PC-9 (cell line): ENCODE results near the gene SPAG5. TPM values are rescaled to one million over a fixed set of nuclear protein-coding genes. Genes with fewer than 3 reads are reported as not detected.

Experiments
- BruUV-seq: library from RNA; stranded (reverse); fragments of 400-500 nt; replicated peaks from 2 replicates; lab custom pipeline; 2021; lab: Mats Ljungman, UMichigan
- CTCF ChIA-PET: fragments of 300-600 bp; sonication (Branson Sonifier 250); formaldehyde crosslinking; loops from one replicate; lab custom pipeline; 2022; ENCODE audit warnings: antibody characterized with exemption; lab: Charles Lee
- POLR2A ChIA-PET: fragments of 300-600 bp; sonication (Branson Sonifier 250); formaldehyde crosslinking; loops from one replicate; lab custom pipeline; 2022; ENCODE audit warnings: antibody characterized with exemption; ENCODE audit not compliant: unreplicated experiment; lab: Charles Lee
- DNase-seq, 2 experiments: peaks; one replicate each; pipeline versions ENCODE4 v3.0.0 to v3.0.0-alpha.2; 2015 to 2022; ENCODE audit warnings: mixed read lengths in 1 of 2
- H2AFZ ChIP-seq: fragments of 200-600 bp; sonication (generic); 2 replicates; pipeline ENCODE4 v1.8.1; 2017; ENCODE audit warnings: antibody characterized with exemption
- H3F3A ChIP-seq: fragments of 200-600 bp; sonication (generic); 2 replicates; pipeline ENCODE4 v1.8.1; 2017; ENCODE audit warnings: antibody characterized with exemption, mild to moderate bottlenecking, low read depth; ENCODE audit not compliant: insufficient read depth
- H3K27ac ChIP-seq: fragments of 200-600 bp; sonication (generic); 2 replicates; pipeline ENCODE4 v1.6.1; 2016; ENCODE audit warnings: mixed run types
- H3K27me3 ChIP-seq: fragments of 200-600 bp; sonication (generic); 2 replicates; pipeline ENCODE4 v1.6.1; 2016; ENCODE audit warnings: low read depth, mixed run types; ENCODE audit not compliant: insufficient read depth
- H3K36me3 ChIP-seq: fragments of 200-600 bp; sonication (generic); 2 replicates; pipeline ENCODE4 v1.6.1; 2016; ENCODE audit warnings: low read depth, mixed run types
- H3K4me1 ChIP-seq: fragments of 200-600 bp; sonication (generic); replicated peaks from 2 replicates; pipeline ENCODE4 v1.6.1; 2016; ENCODE audit warnings: mixed run types; ENCODE audit not compliant: insufficient read depth
- H3K4me2 ChIP-seq: fragments of 200-600 bp; sonication (generic); 2 replicates; pipeline ENCODE4 v1.6.1; 2017; ENCODE audit warnings: mixed run types
- H3K4me3 ChIP-seq: fragments of 200-600 bp; sonication (generic); 2 replicates; pipeline ENCODE4 v1.6.1; 2016; ENCODE audit warnings: mixed run types
- H3K79me2 ChIP-seq: fragments of 200-600 bp; sonication (generic); 2 replicates; pipeline ENCODE4 v1.6.1; 2017; ENCODE audit warnings: low read depth, mixed run types
- H3K9me2 ChIP-seq: fragments of 200-600 bp; sonication (generic); 2 replicates; pipeline ENCODE4 v1.8.1; 2017; ENCODE audit warnings: mild to moderate bottlenecking; ENCODE audit not compliant: insufficient read depth
- H3K9me3 ChIP-seq: fragments of 200-600 bp; sonication (generic); 2 replicates; pipeline ENCODE4 v1.8.1; 2016; ENCODE audit warnings: low read depth; ENCODE audit not compliant: insufficient read depth
- H4K20me1 ChIP-seq: fragments of 200-600 bp; sonication (generic); 2 replicates; pipeline ENCODE4 v1.8.1; 2017; ENCODE audit not compliant: insufficient read depth
- EZH2 ChIP-seq: fragments of 200-600 bp; sonication (generic); IDR thresholded peaks from 2 replicates; pipeline ENCODE4 v1.8.0; 2017; ENCODE audit warnings: antibody characterized with exemption, low read depth
- intact Hi-C: fragments of 100-400 bp; cut with micrococcal nuclease; formaldehyde crosslinking; loops from one replicate; pipeline ENCODE4 v1.10.0; 2022; ENCODE audit not compliant: unreplicated experiment
- total RNA-seq: library from RNA; stranded (reverse); gene quantifications from 2 replicates; pipeline ENCODE4 v1.2.3, GENCODE V29; 2021
- TF ChIP-seq, protein P1 (sequence below): fragments of 200-600 bp; sonication (generic); conservative IDR thresholded peaks from 2 replicates; pipeline ENCODE4 v1.6.1; 2017; ENCODE audit warnings: mixed run types, antibody characterized with exemption, mild to moderate bottlenecking, moderate library complexity

SPAG5 gene
- total RNA-seq, 1 experiment from 2014 or later: 101 TPM

DNA sequence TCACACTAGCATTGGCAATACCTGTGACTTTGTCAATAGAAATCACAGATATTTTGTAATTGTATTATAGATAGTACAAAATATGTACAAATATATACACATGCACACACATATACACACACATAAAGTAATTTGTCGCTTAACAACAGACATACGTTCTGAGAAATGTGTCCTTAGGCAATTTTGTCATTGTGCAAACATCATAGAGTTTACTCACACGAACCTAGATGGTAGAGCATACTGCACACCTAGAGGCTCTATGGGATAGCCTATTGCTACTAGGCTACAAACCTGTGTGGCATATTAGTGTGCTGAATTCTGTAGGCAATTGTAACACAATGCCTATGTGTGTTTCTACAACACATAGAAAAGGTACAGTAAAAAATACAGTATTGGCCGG is 57.4 kb downstream of the SPAG5 start:
- TF ChIP-seq, protein P1, sequence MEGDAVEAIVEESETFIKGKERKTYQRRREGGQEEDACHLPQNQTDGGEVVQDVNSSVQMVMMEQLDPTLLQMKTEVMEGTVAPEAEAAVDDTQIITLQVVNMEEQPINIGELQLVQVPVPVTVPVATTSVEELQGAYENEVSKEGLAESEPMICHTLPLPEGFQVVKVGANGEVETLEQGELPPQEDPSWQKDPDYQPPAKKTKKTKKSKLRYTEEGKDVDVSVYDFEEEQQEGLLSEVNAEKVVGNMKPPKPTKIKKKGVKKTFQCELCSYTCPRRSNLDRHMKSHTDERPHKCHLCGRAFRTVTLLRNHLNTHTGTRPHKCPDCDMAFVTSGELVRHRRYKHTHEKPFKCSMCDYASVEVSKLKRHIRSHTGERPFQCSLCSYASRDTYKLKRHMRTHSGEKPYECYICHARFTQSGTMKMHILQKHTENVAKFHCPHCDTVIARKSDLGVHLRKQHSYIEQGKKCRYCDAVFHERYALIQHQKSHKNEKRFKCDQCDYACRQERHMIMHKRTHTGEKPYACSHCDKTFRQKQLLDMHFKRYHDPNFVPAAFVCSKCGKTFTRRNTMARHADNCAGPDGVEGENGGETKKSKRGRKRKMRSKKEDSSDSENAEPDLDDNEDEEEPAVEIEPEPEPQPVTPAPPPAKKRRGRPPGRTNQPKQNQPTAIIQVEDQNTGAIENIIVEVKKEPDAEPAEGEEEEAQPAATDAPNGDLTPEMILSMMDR: no peak
- no peak for TF ChIP-seq EZH2
- ChIA-PET POLR2A (no interaction called here), CTCF (interaction anchor here (0.6 kb wide), 1 partner anchor 54 kb away, joined by 3 read pairs; no protein-coding TSS in a partner anchor)
- no peak for DNase-seq
- Histone ChIP-seq H4K20me1 (no peaks in the 10 kb centered on the region; the same call in 1 of the 2 replicates), H3F3A (peaks cover 5% of the 10 kb centered on the region; the same call in 1 of the 2 replicates), H3K4me3 (no peak overlapping the region), H2AFZ (no peak overlapping the region), H3K79me2 (no peaks in the 10 kb centered on the region), H3K4me1 (no peaks in the 10 kb centered on the region), H3K27ac (no peak overlapping the region), H3K4me2 (no peak overlapping the region), H3K9me2 (no peaks in the 10 kb centered on the region), H3K36me3 (no peaks in the 10 kb centered on the region), H3K9me3 (no peaks in the 10 kb centered on the region), H3K27me3 (0 out of 2 replicates have a peak, but pooled peaks cover 4% of the 10 kb centered on the region)
- BruUV-seq: no TSS peak
- intact Hi-C loops: no loop called here

DNA sequence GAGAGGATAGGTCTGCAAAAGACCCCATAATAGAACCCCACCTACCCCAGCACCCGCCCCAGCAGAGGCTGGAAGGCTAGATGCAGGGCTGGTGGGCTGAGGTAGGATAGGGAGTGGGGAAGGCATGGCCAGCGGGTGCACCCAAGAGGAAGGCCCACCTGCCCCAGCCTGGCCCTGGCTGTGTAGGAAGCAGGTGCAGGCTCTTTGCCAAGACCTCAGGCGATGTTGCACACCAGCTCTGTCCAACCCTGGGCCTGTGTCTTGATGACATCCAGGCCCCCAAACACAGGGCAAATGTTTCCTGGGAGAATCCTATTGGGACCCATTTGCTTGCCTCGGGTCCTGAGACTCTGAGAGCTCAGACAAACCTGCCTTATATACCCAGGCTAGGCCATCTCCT is 58.6 kb downstream of the SPAG5 start:
- no peaks in the 10 kb centered on the region for H3K36me3 ChIP-seq
- BruUV-seq: no TSS peak
- intact Hi-C loops: loop anchor here (1.0 kb wide), 1 partner anchor 46 kb away; no protein-coding TSS in a partner anchor
- H3K4me3 ChIP-seq: no peak overlapping the region
- no peak for DNase-seq
- H3K27me3 ChIP-seq: 0 out of 2 replicates have a peak, but pooled peaks cover 4% of the 10 kb centered on the region
- no peak overlapping the region for H3K27ac ChIP-seq
- peaks cover 5% of the 10 kb centered on the region; the same call in 1 of the 2 replicates for H3F3A ChIP-seq
- TF ChIP-seq, protein P1: no peak
- TF ChIP-seq EZH2: no peak
- H4K20me1 ChIP-seq: no peaks in the 10 kb centered on the region; the same call in 1 of the 2 replicates
- no peak overlapping the region for H3K4me2 ChIP-seq
- no peaks in the 10 kb centered on the region for H3K79me2 ChIP-seq
- H3K4me1 ChIP-seq: no peaks in the 10 kb centered on the region
- POLR2A ChIA-PET: no interaction called here
- H3K9me2 ChIP-seq: no peaks in the 10 kb centered on the region
- CTCF ChIA-PET: interaction anchor here (0.6 to 0.7 kb wide), 2 partner anchors 38 to 1568 kb away, joined by 5 to 10 read pairs; no protein-coding TSS in a partner anchor
- H3K9me3 ChIP-seq: no peaks in the 10 kb centered on the region
- H2AFZ ChIP-seq: no peak overlapping the region

DNA sequence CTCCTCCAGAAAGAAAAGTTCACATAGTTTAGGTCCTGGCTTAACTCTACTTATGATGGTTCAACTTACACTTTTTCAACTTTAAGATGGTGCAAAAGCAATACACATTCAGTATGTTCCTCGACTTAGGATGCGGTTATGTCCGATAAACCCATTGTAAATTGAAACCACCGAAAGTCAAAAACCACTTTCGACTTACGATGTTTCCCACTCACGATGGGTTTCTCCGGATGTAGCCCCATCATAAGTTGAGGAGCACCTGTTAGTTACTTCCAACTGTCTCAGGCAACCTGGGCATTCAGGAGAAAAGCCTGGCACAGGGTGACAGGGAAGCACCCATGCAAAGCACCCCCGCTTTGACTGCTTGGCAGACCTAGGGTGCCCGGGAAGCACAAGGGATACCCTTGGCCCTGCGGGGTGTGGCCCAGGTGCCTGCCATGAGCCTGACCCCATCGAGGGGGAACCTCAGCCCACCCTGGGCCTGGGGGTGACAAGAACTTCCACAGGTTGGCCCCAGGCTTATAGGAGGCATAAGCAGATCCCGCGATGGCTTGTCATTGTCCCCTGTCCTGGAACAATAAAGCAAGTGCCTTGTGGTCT is 60.4 kb downstream of the SPAG5 start:
- Histone ChIP-seq H3K4me3 (no peak overlapping the region), H3K79me2 (no peaks in the 10 kb centered on the region), H3K36me3 (no peaks in the 10 kb centered on the region), H3K4me2 (no peak overlapping the region), H3K9me2 (no peaks in the 10 kb centered on the region), H4K20me1 (no peaks in the 10 kb centered on the region; the same call in 1 of the 2 replicates), H3K9me3 (no peaks in the 10 kb centered on the region), H3K27me3 (0 out of 2 replicates have a peak, but pooled peaks cover 4% of the 10 kb centered on the region), H3K4me1 (no peaks in the 10 kb centered on the region), H2AFZ (no peak overlapping the region), H3F3A (peaks cover 5% of the 10 kb centered on the region; the same call in 1 of the 2 replicates), H3K27ac (no peak overlapping the region)
- DNase-seq: no peak
- TF ChIP-seq, protein P1: no peak
- no peak for TF ChIP-seq EZH2
- POLR2A ChIA-PET: no interaction called here
- BruUV-seq: no TSS peak
- intact Hi-C loops: no loop called here
- CTCF ChIA-PET: no interaction called here
